Hematopoietic multipotent progenitor cell treated with erythropoietin and hydrocortisone succinate and interleukin-3 and kit ligand, for 8 days (in vitro differentiated cells): Measurements from ENCODE around the gene TNK2.
"Not testable (repeated sequence)": the region's sequence is repeated elsewhere in the genome, so short reads cannot be mapped to it uniquely, and the experiment has no call there.

Experiments
- DNase-seq: peaks from one replicate; pipeline ENCODE4 v3.0.0-alpha.2; 2015

TNK2 gene

GRCh38 chr3:195916291-195916690 is 7.9 kb upstream of the TNK2 start:
- no peak for DNase-seq

- peak; percentile 95 for DNase-seq
These were observed 6.5 kb upstream of the TNK2 start for GRCh38 chr3:195914648-195915473.

- DNase-seq, result not testable (repeated sequence)
These were observed 5.8 kb upstream of the TNK2 start for GRCh38 chr3:195914146-195914545.

GRCh38 chr3:195913382-195913781 is 5.0 kb upstream of the TNK2 start:
- DNase-seq, result no peak

GRCh38 chr3:195911946-195912270 is 3.6 kb upstream of the TNK2 start:
- DNase-seq, result peak; percentile 54

GRCh38 chr3:195911041-195911945 is 2.9 kb upstream of the TNK2 start:
- DNase-seq, result no peak

GRCh38 chr3:195910499-195910845 is 2.1 kb upstream of the TNK2 start:
- DNase-seq, result no peak

- peak; percentile 73 for DNase-seq
These were observed 1.5 kb upstream of the TNK2 start for GRCh38 chr3:195909644-195910498.

- no peak for DNase-seq
These were observed 587 bp upstream of the TNK2 start for GRCh38 chr3:195908694-195909581.

- no peak for DNase-seq
These were observed 742 bp downstream of the TNK2 start for GRCh38 chr3:195907684-195907933.

GRCh38 chr3:195906865-195907683 is 1.3 kb downstream of the TNK2 start:
- DNase-seq, result peak; percentile 40

GRCh38 chr3:195905970-195906864 is 2.1 kb downstream of the TNK2 start:
- DNase-seq, result peak; percentile 32

GRCh38 chr3:195904368-195904767 is 4.0 kb downstream of the TNK2 start:
- DNase-seq, result no peak

- no peak for DNase-seq
These were observed 4.4 kb downstream of the TNK2 start for GRCh38 chr3:195903950-195904290.

GRCh38 chr3:195902634-195903033 is 5.7 kb downstream of the TNK2 start:
- DNase-seq, result not testable (repeated sequence)

GRCh38 chr3:195901836-195902585 is 6.3 kb downstream of the TNK2 start:
- DNase-seq, result not testable (repeated sequence)

GRCh38 chr3:195900436-195901355 is 7.7 kb downstream of the TNK2 start:
- DNase-seq, result peak; percentile 69

- DNase-seq, result no peak
These were observed 8.5 kb downstream of the TNK2 start for GRCh38 chr3:195899701-195900435.
